HEK293T (cell line): ENCODE results near the gene FHOD3.

Source experiments
- BHLHE40 ChIP-seq: fragments of 450-650 bp; IDR thresholded peaks from 2 replicates; pipeline ENCODE4 v1.6.1; 2016; ENCODE audit warnings: mild to moderate bottlenecking, moderate library complexity, borderline replicate concordance
- CTBP1 ChIP-seq: fragments of 450-650 bp; IDR thresholded peaks from 2 replicates; pipeline ENCODE4 v1.6.1; 2016; ENCODE audit warnings: borderline replicate concordance
- ELF4 ChIP-seq: fragments of 450-650 bp; IDR thresholded peaks from 2 replicates; pipeline ENCODE4 v1.6.1; 2017; ENCODE audit warnings: antibody characterized with exemption
- FOXA1 ChIP-seq: fragments of 450-650 bp; IDR thresholded peaks from 2 replicates; pipeline ENCODE4 v1.6.1; 2016; ENCODE audit warnings: mild to moderate bottlenecking
- FOXK2 ChIP-seq: fragments of 450-650 bp; IDR thresholded peaks from 2 replicates; pipeline ENCODE4 v1.6.1; 2016; ENCODE audit warnings: mild to moderate bottlenecking
- FOXM1 ChIP-seq: fragments of 450-650 bp; IDR thresholded peaks from 2 replicates; pipeline ENCODE4 v1.6.1; 2017; ENCODE audit warnings: mild to moderate bottlenecking, borderline replicate concordance
- L3MBTL2 ChIP-seq: fragments of 450-650 bp; conservative IDR thresholded peaks from 2 replicates; pipeline ENCODE4 v1.6.1; 2016; ENCODE audit warnings: mild to moderate bottlenecking
- NFRKB ChIP-seq: fragments of 450-650 bp; IDR thresholded peaks from 2 replicates; pipeline ENCODE4 v1.6.1; 2016; ENCODE audit warnings: mild to moderate bottlenecking, moderate library complexity
- SUZ12 ChIP-seq: fragments of 450-650 bp; IDR thresholded peaks from 2 replicates; pipeline ENCODE4 v1.6.1; 2016; ENCODE audit warnings: mild to moderate bottlenecking
- TARDBP ChIP-seq: fragments of 450-650 bp; IDR thresholded peaks from 2 replicates; pipeline ENCODE4 v1.6.1; 2016
- TF ChIP-seq, protein P1 (sequence below): fragments of 450-650 bp; IDR thresholded peaks from 2 replicates; pipeline ENCODE4 v1.6.1; 2016

DNA sequence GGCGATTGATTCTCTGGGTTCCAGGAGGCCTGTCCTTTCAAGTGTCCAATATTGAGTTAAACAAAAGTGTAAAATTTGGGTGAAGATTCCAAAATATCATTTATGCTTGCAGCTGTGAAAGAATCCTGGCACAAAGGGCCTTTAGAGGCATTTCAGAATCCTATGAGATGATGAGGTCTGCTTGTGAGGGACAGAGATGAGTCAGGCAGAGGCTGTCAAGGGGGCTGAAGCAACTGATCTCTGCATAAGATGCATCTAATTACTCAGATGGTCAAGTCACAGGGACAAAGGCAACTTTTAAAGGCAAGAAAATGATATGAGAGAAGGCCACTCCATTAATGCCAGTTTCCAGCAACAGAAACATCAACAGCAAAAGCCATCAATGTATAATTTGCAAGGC, 78.8 kb downstream of the FHOD3 start:
- TF ChIP-seq FOXM1 (no peak), BHLHE40 (no peak), TARDBP (no peak), FOXA1 (no peak), L3MBTL2 (no peak), CTBP1 (no peak), SUZ12 (no peak), FOXK2 (no peak), ELF4 (no peak), NFRKB (no peak)
- TF ChIP-seq, protein P1, sequence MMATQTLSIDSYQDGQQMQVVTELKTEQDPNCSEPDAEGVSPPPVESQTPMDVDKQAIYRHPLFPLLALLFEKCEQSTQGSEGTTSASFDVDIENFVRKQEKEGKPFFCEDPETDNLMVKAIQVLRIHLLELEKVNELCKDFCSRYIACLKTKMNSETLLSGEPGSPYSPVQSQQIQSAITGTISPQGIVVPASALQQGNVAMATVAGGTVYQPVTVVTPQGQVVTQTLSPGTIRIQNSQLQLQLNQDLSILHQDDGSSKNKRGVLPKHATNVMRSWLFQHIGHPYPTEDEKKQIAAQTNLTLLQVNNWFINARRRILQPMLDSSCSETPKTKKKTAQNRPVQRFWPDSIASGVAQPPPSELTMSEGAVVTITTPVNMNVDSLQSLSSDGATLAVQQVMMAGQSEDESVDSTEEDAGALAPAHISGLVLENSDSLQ, result no peak
